Activated CD4-positive, alpha-beta T cell treated with anti-CD3 and anti-CD28 coated beads, Interleukin-2, amount 10 ng/mL, durations not matched to agents 7 days and 5 days (primary cell): ENCODE data around the gene PPP2R3B. TPM values are rescaled to one million over a fixed set of nuclear protein-coding genes. Genes with fewer than 3 reads are reported as not detected.
"Not testable (repeated sequence)": the region's sequence is repeated elsewhere in the genome, so short reads cannot be mapped to it uniquely, and the experiment has no call there.

Experiments
- CTCF ChIA-PET: fragments of 350-600 bp; sonication (Branson Sonifier 250); formaldehyde crosslinking; loops from one replicate; lab custom pipeline; 2021; ENCODE audit warnings: antibody characterized with exemption; lab: Charles Lee
- POLR2A ChIA-PET: fragments of 350-600 bp; sonication (Branson Sonifier 250); formaldehyde crosslinking; loops from one replicate; lab custom pipeline; 2021; ENCODE audit warnings: antibody characterized with exemption; lab: Charles Lee
- DNase-seq: peaks from one replicate; pipeline ENCODE4 v3.0.0-alpha.2; 2020
- H3K27ac Mint-ChIP-seq: one replicate; pipeline ENCODE4 v1.8.0; 2021; ENCODE audit warnings: mild to moderate bottlenecking, moderate library complexity, mixed read lengths
- H3K27me3 Mint-ChIP-seq: one replicate; pipeline ENCODE4 v1.8.0; 2021; ENCODE audit warnings: mixed read lengths
- H3K36me3 Mint-ChIP-seq: one replicate; pipeline ENCODE4 v1.8.0; 2021; ENCODE audit warnings: low read depth, mixed read lengths
- H3K4me1 Mint-ChIP-seq: one replicate; pipeline ENCODE4 v1.8.0; 2021; ENCODE audit warnings: mixed read lengths
- H3K4me3 Mint-ChIP-seq: one replicate; pipeline ENCODE4 v1.8.0; 2021; ENCODE audit warnings: mild to moderate bottlenecking, moderate library complexity, mixed read lengths
- H3K9me3 Mint-ChIP-seq: one replicate; pipeline ENCODE4 v1.8.0; 2021; ENCODE audit warnings: mixed read lengths
- total RNA-seq, 2 experiments: library from RNA; stranded (reverse); gene quantifications; one replicate each; pipeline ENCODE4 v1.2.3, GENCODE V29; 2021

PPP2R3B gene, protein sequence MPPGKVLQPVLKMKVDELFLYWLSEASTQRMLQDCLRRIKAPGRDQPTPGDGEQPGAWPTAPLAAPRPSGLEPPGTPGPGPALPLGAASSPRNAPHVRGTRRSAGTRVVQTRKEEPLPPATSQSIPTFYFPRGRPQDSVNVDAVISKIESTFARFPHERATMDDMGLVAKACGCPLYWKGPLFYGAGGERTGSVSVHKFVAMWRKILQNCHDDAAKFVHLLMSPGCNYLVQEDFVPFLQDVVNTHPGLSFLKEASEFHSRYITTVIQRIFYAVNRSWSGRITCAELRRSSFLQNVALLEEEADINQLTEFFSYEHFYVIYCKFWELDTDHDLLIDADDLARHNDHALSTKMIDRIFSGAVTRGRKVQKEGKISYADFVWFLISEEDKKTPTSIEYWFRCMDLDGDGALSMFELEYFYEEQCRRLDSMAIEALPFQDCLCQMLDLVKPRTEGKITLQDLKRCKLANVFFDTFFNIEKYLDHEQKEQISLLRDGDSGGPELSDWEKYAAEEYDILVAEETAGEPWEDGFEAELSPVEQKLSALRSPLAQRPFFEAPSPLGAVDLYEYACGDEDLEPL
- 10 to 100 TPM; 30.6 to 33.8 TPM for total RNA-seq

DNA sequence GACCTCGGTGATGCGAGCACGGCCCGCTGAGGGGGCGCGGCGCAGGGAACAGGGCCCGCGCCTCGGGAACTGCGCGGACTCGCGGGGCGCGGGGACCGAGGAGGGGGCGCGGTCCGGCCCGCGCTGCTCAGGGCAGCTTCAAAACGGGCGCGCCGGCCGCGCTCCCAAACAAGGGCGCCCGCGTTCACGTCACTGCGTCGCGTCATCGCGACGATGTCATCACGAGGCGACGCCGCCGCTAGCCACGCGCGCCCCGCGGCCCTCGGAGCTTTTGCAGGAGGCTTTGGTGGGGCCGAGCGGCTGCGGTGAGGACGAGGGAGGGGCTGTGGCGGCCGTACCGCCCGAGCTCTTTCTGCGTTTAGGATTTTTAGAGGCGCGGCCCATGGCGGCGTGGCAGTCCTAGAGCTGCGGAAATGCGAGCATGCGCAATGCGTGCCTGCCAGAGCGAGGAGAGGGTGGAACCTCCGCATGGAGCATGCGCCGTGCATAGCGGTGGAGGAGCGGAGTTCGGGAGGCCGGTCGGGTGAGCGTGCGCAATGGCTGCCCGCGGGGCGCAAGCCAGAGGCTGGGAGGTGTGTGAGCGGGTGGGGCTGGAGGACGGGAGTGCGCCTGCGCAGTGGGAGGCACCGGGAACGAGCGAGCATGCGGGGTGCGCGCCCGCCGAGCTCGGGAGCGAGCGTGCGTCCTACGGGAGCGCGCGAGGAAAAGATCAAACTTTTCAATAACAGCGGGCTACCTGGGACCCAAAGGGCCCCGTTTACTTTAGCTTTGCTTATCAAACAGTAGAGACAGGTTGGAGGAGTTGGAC, at the start of gene PPP2R3B:
TSS of gene PPP2R3B (minus strand) at position 140 of the 808 bp plus-strand sequence. CDS start 216 bp downstream, outside the sequence.
- peak within 1 kb of the TSS; percentile 95 for H3K27ac Mint-ChIP-seq
- H3K36me3 Mint-ChIP-seq = no peaks in the 10 kb centered on the region
- H3K27me3 Mint-ChIP-seq = no peaks in the 10 kb centered on the region
- peak; percentile 98 for DNase-seq
- CTCF ChIA-PET = no interaction called here
- H3K4me1 Mint-ChIP-seq = peaks cover 15% of the 10 kb centered on the region
- no peaks in the 10 kb centered on the region for H3K9me3 Mint-ChIP-seq
- POLR2A ChIA-PET = no interaction called here
- H3K4me3 Mint-ChIP-seq = peak within 1 kb of the TSS; percentile 79

- CTCF ChIA-PET = no interaction called here
- POLR2A ChIA-PET = no interaction called here
- peaks cover 7% of the 10 kb centered on the region for H3K4me1 Mint-ChIP-seq
- no peak overlapping the region for H3K27ac Mint-ChIP-seq
- no peak overlapping the region for H3K4me3 Mint-ChIP-seq
- H3K27me3 Mint-ChIP-seq = no peaks in the 10 kb centered on the region
- peaks cover 30% of the 10 kb centered on the region for H3K9me3 Mint-ChIP-seq
- H3K36me3 Mint-ChIP-seq = peaks cover 7% of the 10 kb centered on the region
- no peak for DNase-seq
These were observed 48.9 kb upstream of the PPP2R3B start for GRCh38 chrX:435536-436122.

- no peaks in the 10 kb centered on the region for H3K27me3 Mint-ChIP-seq
- peaks cover 7% of the 10 kb centered on the region for H3K36me3 Mint-ChIP-seq
- H3K27ac Mint-ChIP-seq = no peak overlapping the region
- peaks cover 7% of the 10 kb centered on the region for H3K4me1 Mint-ChIP-seq
- peaks cover 23% of the 10 kb centered on the region for H3K9me3 Mint-ChIP-seq
- CTCF ChIA-PET = no interaction called here
- H3K4me3 Mint-ChIP-seq = no peak overlapping the region
- POLR2A ChIA-PET = no interaction called here
- no peak for DNase-seq
These were observed 48.2 kb upstream of the PPP2R3B start for GRCh38 chrX:434946-435345.

GRCh38 chrX:433771-434170, 47.1 kb upstream of the PPP2R3B start:
- CTCF ChIA-PET = no interaction called here
- Mint-ChIP-seq H3K36me3 (peaks cover 7% of the 10 kb centered on the region), H3K27ac (no peak overlapping the region), H3K27me3 (peaks cover 4% of the 10 kb centered on the region), H3K4me3 (no peak overlapping the region), H3K4me1 (peaks cover 7% of the 10 kb centered on the region), H3K9me3 (peaks cover 15% of the 10 kb centered on the region)
- POLR2A ChIA-PET = no interaction called here
- no peak for DNase-seq

- H3K27ac Mint-ChIP-seq, DNase-seq, H3K4me1 Mint-ChIP-seq, POLR2A ChIA-PET, H3K36me3 Mint-ChIP-seq, H3K4me3 Mint-ChIP-seq, CTCF ChIA-PET: not testable (repeated sequence)
- Mint-ChIP-seq H3K27me3 (peaks cover 11% of the 10 kb centered on the region), H3K9me3 (peaks cover 15% of the 10 kb centered on the region)
These were observed 46.0 kb upstream of the PPP2R3B start for GRCh38 chrX:432666-433065.

DNA sequence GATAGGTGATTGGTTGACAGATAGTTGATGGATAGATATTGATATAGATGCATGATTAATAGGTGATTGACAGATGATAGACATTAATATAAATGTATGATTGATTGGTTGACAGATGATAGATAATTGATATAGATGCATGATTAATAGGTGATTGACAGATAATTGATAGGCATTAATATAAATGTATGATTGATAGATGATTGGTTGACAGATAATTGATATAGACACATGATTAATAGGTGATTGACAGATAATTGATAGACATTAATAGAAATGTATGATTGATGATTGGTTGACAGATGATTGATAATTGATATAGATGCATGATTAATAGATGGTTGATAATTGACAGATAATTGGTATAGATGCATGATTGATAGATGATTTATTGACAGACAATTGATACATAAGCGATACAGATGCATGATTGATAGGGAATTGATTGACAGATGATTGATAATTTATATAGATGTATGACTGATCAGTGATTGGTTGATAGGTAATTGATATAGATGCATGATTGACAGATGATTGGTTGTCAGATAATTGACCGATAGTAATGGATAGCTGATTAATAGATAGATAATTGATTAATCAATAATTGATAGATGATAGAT, 44.9 kb upstream of the PPP2R3B start:
- no peak overlapping the region for H3K4me3 Mint-ChIP-seq
- ChIA-PET CTCF (no interaction called here), POLR2A (no interaction called here)
- peaks cover 11% of the 10 kb centered on the region for H3K27me3 Mint-ChIP-seq
- H3K9me3 Mint-ChIP-seq = peaks cover 9% of the 10 kb centered on the region
- H3K36me3 Mint-ChIP-seq = peaks cover 4% of the 10 kb centered on the region
- peaks cover 3% of the 10 kb centered on the region for H3K4me1 Mint-ChIP-seq
- DNase-seq = no peak
- H3K27ac Mint-ChIP-seq = no peak overlapping the region

- Mint-ChIP-seq H3K27ac (no peak overlapping the region), H3K36me3 (no peaks in the 10 kb centered on the region), H3K27me3 (peaks cover 11% of the 10 kb centered on the region), H3K4me3 (no peak overlapping the region), H3K4me1 (no peaks in the 10 kb centered on the region), H3K9me3 (peaks cover 4% of the 10 kb centered on the region)
- CTCF ChIA-PET = no interaction called here
- DNase-seq = no peak
- POLR2A ChIA-PET = no interaction called here
These were observed 44.3 kb upstream of the PPP2R3B start for GRCh38 chrX:431056-431455.

GRCh38 chrX:429266-429825, 42.6 kb upstream of the PPP2R3B start:
- Mint-ChIP-seq H3K9me3 (no peaks in the 10 kb centered on the region), H3K27ac (no peak overlapping the region), H3K4me3 (no peak overlapping the region), H3K36me3 (no peaks in the 10 kb centered on the region), H3K4me1 (no peaks in the 10 kb centered on the region), H3K27me3 (peaks cover 11% of the 10 kb centered on the region)
- DNase-seq = no peak
- CTCF ChIA-PET = no interaction called here
- POLR2A ChIA-PET = no interaction called here

DNA sequence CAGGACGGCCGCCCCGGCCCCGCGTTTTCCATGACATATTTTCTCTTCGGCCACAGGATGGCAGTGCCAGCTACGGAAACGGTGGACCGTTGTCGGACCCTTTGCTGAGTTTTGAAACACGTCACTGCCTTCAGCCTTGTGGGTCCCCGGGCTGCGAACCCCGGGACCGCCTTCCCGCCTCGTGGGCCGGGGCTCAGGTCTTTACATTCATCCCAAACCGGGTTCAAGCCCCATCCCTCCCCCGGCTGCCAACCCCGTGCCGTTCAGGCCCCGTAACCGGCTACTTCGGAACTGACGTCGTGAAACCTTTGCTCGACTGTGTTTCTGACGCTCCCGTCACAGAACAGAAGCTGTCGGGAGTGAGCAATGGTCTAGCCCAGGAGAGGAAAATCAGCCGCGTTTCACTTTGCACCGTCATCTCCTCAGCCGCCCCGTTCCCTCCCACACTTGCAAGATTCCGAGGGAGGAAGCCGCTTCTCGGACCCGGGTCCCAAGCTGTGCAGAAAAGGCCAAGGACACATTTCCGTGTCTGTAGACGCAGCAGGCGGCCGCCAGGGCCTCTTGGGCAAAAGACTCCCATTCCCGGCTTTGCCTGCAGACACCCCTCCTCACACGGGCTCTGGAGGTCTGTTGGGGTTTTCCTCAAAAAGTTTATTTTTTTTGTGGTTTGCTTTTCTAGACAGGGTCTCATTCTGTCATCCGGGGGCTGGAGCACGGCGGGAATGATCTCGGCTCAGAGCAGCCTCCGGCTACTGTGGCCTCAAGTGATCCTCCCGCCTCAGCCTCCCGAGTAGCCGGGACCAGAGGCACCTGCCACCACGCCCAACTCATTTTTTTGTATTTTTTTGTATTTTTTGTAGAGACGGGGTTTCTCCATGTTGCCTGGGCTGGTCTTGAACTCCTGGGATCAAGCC, 41.4 kb upstream of the PPP2R3B start:
- no peak for DNase-seq

DNA sequence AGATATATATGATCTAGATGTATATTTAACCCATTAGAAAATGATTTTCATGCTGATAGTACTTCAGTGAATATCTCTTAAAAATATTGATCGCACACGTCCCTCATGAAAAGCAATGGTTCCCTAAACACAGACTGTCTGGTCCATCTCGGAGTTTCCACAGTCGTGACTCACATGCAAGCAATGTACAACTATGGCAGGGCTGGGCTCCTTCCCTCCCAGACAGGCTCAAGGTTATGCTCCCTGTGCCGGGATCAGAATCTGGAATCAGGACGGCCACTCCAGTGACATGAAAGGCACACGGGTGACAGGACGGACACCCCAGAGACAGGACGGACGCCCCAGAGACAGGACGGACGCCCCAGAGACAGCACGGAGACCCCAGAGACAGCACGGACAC, 40.2 kb upstream of the PPP2R3B start:
- POLR2A ChIA-PET = no interaction called here
- no peak overlapping the region for H3K4me3 Mint-ChIP-seq
- H3K4me1 Mint-ChIP-seq = no peaks in the 10 kb centered on the region
- H3K36me3 Mint-ChIP-seq = no peaks in the 10 kb centered on the region
- peaks cover 11% of the 10 kb centered on the region for H3K27me3 Mint-ChIP-seq
- no peak overlapping the region for H3K27ac Mint-ChIP-seq
- no peak for DNase-seq
- no peaks in the 10 kb centered on the region for H3K9me3 Mint-ChIP-seq
- CTCF ChIA-PET = no interaction called here

More for the DNA sequence above, 41.4 kb upstream of the PPP2R3B start:
- ChIA-PET POLR2A (no interaction called here), CTCF (no interaction called here)
- Mint-ChIP-seq H3K4me3 (peak overlapping the region; percentile 43), H3K4me1 (no peaks in the 10 kb centered on the region), H3K36me3 (no peaks in the 10 kb centered on the region), H3K27me3 (peaks cover 11% of the 10 kb centered on the region), H3K27ac (no peak overlapping the region), H3K9me3 (no peaks in the 10 kb centered on the region)

- Mint-ChIP-seq H3K9me3 (no peaks in the 10 kb centered on the region), H3K27ac (no peak overlapping the region), H3K27me3 (peaks cover 11% of the 10 kb centered on the region), H3K4me1 (no peaks in the 10 kb centered on the region), H3K36me3 (no peaks in the 10 kb centered on the region), H3K4me3 (no peak overlapping the region)
- CTCF ChIA-PET = no interaction called here
- no peak for DNase-seq
- POLR2A ChIA-PET = no interaction called here
These were observed 38.3 kb upstream of the PPP2R3B start for GRCh38 chrX:425056-425455.
